ENCODE measurements around the gene IRAK2. TPM values are rescaled to one million over a fixed set of nuclear protein-coding genes. Genes with fewer than 3 reads are reported as not detected.

The IRAK2 gene
- total and polyA plus RNA-seq, 2 of the 8 experiments (the other 6 are each of a cell fraction or from before 2014, with no cell fraction given) = 1.5 TPM

- Histone ChIP-seq H4K5ac (ENCODE audit: insufficient read length, low read depth, low read length) (no peak overlapping the region), H3K56ac (replicated peaks; ENCODE audit: insufficient read length, low read depth, low read length) (no peak overlapping the region), H4K91ac (replicated peaks; ENCODE audit: insufficient read length, low read length) (no peak overlapping the region), H3K9me3 (ENCODE audit: insufficient read depth in 2 of 2, low read depth in 1 of 2, low read length in 1 of 2) (no peaks in the 10 kb centered on the region), H2BK120ac (replicated peaks; ENCODE audit: low read depth, low read length) (no peak overlapping the region), H3K23ac (ENCODE audit: insufficient read length) (no peak overlapping the region), H3K23me2 (ENCODE audit: low read depth, low read length) (peaks cover 2% of the 10 kb centered on the region; the same call in 1 of the 2 replicates), H3K27me3 (replicated peaks in 1 of 4; ENCODE audit: control insufficient read depth in 3 of 4, extremely low read depth in 1 of 4, insufficient read depth in 3 of 4, low read length in 3 of 4) (no peaks in the 10 kb centered on the region), H3K36me3 (ENCODE audit: control insufficient read depth in 2 of 4, insufficient read depth in 4 of 4, low read length in 3 of 4) (no peaks in the 10 kb centered on the region), H3K4ac (replicated peaks; ENCODE audit: insufficient read length, low read depth, low read length) (no peak overlapping the region), H4K20me1 (replicated peaks in 1 of 2; ENCODE audit: control insufficient read depth in 1 of 2, insufficient read depth in 2 of 2, low read length in 2 of 2) (no peaks in the 10 kb centered on the region), H2BK12ac (ENCODE audit: low read depth, low read length) (no peak overlapping the region), H2AFZ (ENCODE audit: low read length) (no peak overlapping the region), H4K8ac (ENCODE audit: extremely low read depth, insufficient read depth, low read length) (no peak overlapping the region), H3K79me1 (ENCODE audit: low read depth, low read length) (no peaks in the 10 kb centered on the region), H3K9ac (replicated peaks in 1 of 4; ENCODE audit: extremely low read depth in 1 of 4, low read depth in 3 of 4, low read length in 3 of 4) (no peak overlapping the region), H3K4me2 (ENCODE audit: insufficient read depth in 1 of 2, low read depth in 2 of 2, low read length in 2 of 2) (no peak overlapping the region), H3K18ac (ENCODE audit: extremely low read depth, low read length) (no peak overlapping the region), H2BK5ac (ENCODE audit: low read depth, low read length) (no peak overlapping the region), H3K79me2 (ENCODE audit: control insufficient read depth in 1 of 2, insufficient read depth in 2 of 2, low read length in 2 of 2) (no peaks in the 10 kb centered on the region), H2AK5ac (ENCODE audit: low read depth, low read length) (no peak overlapping the region), H2BK20ac (ENCODE audit: low read length) (no peak overlapping the region), H3K27ac (ENCODE audit: low read depth, low read length) (no peak overlapping the region), H2BK15ac (ENCODE audit: low read length) (no peak overlapping the region), H3K14ac (ENCODE audit: insufficient read length) (no peak overlapping the region), H3K4me1 (replicated peaks in 1 of 4; ENCODE audit: control insufficient read depth in 3 of 4, insufficient read depth in 4 of 4, low read length in 3 of 4) (peaks cover 0 to 11% (median 9%) of the 10 kb centered on the region in 4 experiments; a peak in 6 of 7 replicates), H3K4me3 (ENCODE audit: extremely low read depth in 1 of 4, insufficient read depth in 2 of 4, low read depth in 3 of 4, low read length in 4 of 4) (no peak overlapping the region)
- POLR2A ChIA-PET (ENCODE audit: partially characterized antibody) = no interaction called here
- no peak for FAIRE-seq
- 88% methylated on average over 7 of the region's 7 CpGs; no CpG with 5 or more reads in 1 of the 2 experiments for WGBS, 2 experiments (ENCODE audit: extremely low coverage in 1 of 2, insufficient coverage in 1 of 2, insufficient read length in 1 of 2, insufficient replicate concordance in 2 of 2, low coverage in 1 of 2, low lambda C conversion rate in 2 of 2, missing lambda C conversion rate in 1 of 2)
- DNase-seq (ENCODE audit: low read depth in 1 of 2, low spot score in 2 of 2) = no peak
- CTCF ChIA-PET (ENCODE audit: partially characterized antibody) = interaction anchor here (1.3 to 6.3 kb wide), 3 partner anchors 9 to 74 kb away, joined by 5 to 38 read pairs (median 7); partner anchors contain the start of gene IRAK2
- TF ChIP-seq FOSL1 (IDR thresholded peaks at IDR 0.05; ENCODE audit: insufficient read depth, low read depth, low read length) = no peak
- TF ChIP-seq BCL11A (IDR thresholded peaks at IDR 0.05; ENCODE audit: low read depth in 2 of 2, low read length in 2 of 2) = no peak
- no peak for TF ChIP-seq MAFK (IDR thresholded peaks at IDR 0.05; ENCODE audit: low read depth, low read length)
- no peak for TF ChIP-seq TAF7 (optimal IDR thresholded peaks at IDR 0.05; ENCODE audit: borderline replicate concordance, low read depth, low read length)
- TF ChIP-seq POU5F1 (IDR thresholded peaks at IDR 0.05; ENCODE audit: low read depth, low read length) = no peak
- TF ChIP-seq ATF3 (IDR thresholded peaks at IDR 0.05; ENCODE audit: insufficient read depth, low read depth, low read length) = no peak
Observed at GRCh38 chr3:10189557-10190354, 25.0 kb downstream of the IRAK2 start.

Data from H1 (cell line).